Kidney (tissue), 14 donors: ENCODE data around the gene CPNE8. TPM values are rescaled to one million over a fixed set of nuclear protein-coding genes. Genes with fewer than 3 reads are reported as not detected.

ENCODE experiments used
- DNase-seq, 5 donors: peaks; one replicate each; pipeline ENCODE4 v3.0.0-alpha.2; 2013 to 2020
- FAIRE-seq: peaks from 2 replicates; lab custom pipeline; 2012; peaks lifted over from hg19 to GRCh38; lab: Jason Lieb, UNC
- H3K27ac ChIP-seq, 2 donors: one replicate each; pipeline ENCODE4 v1.7.0; 2013; ENCODE audit warnings: low read depth in 2 of 2, low read length in 2 of 2, inconsistent platforms in 1 of 2
- H3K27me3 ChIP-seq: one replicate; pipeline ENCODE4 v1.7.1; 2013; ENCODE audit warnings: low read length, inconsistent platforms; ENCODE audit not compliant: control insufficient read depth, insufficient read depth
- H3K36me3 ChIP-seq, 3 donors: one replicate each; pipeline versions ENCODE4 v1.7.0 to v1.7.1; 2013; ENCODE audit warnings: low read length in 3 of 3, control low read depth in 1 of 3, inconsistent platforms in 1 of 3; ENCODE audit not compliant: insufficient read depth in 3 of 3, control insufficient read depth in 2 of 3
- H3K4me1 ChIP-seq, 3 donors: one replicate each; pipeline versions ENCODE4 v1.7.0 to v1.7.1; 2013; ENCODE audit warnings: low read length in 3 of 3, inconsistent platforms in 1 of 3, low read depth in 1 of 3; ENCODE audit not compliant: control insufficient read depth in 2 of 3, insufficient read depth in 2 of 3
- H3K4me3 ChIP-seq, 3 donors: one replicate each; pipeline versions ENCODE4 v1.7.0 to v1.8.1; 2013; ENCODE audit warnings: low read length in 3 of 3, control low read depth in 1 of 3, inconsistent platforms in 1 of 3
- H3K9ac ChIP-seq, 3 donors: one replicate each; pipeline versions ENCODE4 v1.7.0 to v1.7.1; 2013; ENCODE audit warnings: low read length in 3 of 3, control low read depth in 1 of 3, inconsistent platforms in 1 of 3
- H3K9me3 ChIP-seq, 3 donors: one replicate each; pipeline versions ENCODE4 v1.7.0 to v1.7.1; 2013; ENCODE audit warnings: low read length in 3 of 3, control low read depth in 1 of 3, inconsistent platforms in 1 of 3; ENCODE audit not compliant: control insufficient read depth in 2 of 3, insufficient read depth in 1 of 3
- intact Hi-C: fragments of 100-400 bp; cut with DNase I; formaldehyde crosslinking; loops from one replicate; pipeline ENCODE4 v1.11.1; 2022
- polyA plus RNA-seq: library from polyadenylated mRNA; stranded (reverse); fragments of 350-450 nt; fragmentation: Illumina TruSeq; extraction: RNeasy Lipid Tissue Mini Kit (QIAGEN cat#74804); gene quantifications from one replicate; pipeline ENCODE4 v1.2.3, GENCODE V29; 2014; ENCODE audit warnings: low read depth, low replicate concordance; ENCODE audit not compliant: insufficient read depth
- total RNA-seq: library from RNA; stranded (reverse); fragmentation: NEBNext Ultra II Directional; extraction: Animal tissue kit (Norgen Biotek cat#: 25700); gene quantifications from one replicate; pipeline ENCODE4 v1.2.1, GENCODE V29; 2021
- TF ChIP-seq, protein P1 (sequence below): IDR thresholded peaks from 3 replicates; pipeline ENCODE4 v1.5.1; 2012; ENCODE audit warnings: mild to moderate bottlenecking, moderate library complexity, borderline replicate concordance; ENCODE audit not compliant: insufficient read depth; ENCODE audit errors: extremely low read depth
- donor health status: control.
- donor health status: control.
- donor health status: control.
- donor health status: control.
- donor health status: control.
- donor health status: DM: yes; HTN: yes; CAD: no.
- donor health status: Normal renal cell carcinoma (clear cell type).

CPNE8 gene
- total and polyA plus RNA-seq, 2 donors from 2014 or later: 8.8 to 28.5 TPM

DNA sequence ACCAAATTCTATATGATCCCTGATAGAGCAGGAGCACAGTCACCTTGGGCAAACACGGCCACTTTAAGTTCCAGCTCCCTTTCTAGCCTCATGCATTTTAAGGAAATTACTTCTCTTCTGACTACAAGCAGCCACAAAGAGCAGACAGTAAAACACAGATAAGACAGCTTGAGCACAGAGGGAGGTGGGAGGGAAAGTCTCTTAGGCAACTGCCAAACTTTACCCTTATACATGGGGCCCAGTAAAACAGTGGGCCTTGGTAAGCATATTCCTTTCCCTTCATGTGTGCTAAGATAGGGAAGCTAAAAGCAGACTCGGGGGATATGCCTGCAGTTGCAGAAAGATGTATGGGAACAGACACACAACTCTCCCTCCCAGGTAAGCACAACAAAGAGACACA, 235.9 kb downstream of the CPNE8 start:
- DNase-seq (peak in 2 of 5 donors; percentile 25 to 47), FAIRE-seq (no peak)
- intact Hi-C loops: no loop called here
- TF ChIP-seq, protein P1, sequence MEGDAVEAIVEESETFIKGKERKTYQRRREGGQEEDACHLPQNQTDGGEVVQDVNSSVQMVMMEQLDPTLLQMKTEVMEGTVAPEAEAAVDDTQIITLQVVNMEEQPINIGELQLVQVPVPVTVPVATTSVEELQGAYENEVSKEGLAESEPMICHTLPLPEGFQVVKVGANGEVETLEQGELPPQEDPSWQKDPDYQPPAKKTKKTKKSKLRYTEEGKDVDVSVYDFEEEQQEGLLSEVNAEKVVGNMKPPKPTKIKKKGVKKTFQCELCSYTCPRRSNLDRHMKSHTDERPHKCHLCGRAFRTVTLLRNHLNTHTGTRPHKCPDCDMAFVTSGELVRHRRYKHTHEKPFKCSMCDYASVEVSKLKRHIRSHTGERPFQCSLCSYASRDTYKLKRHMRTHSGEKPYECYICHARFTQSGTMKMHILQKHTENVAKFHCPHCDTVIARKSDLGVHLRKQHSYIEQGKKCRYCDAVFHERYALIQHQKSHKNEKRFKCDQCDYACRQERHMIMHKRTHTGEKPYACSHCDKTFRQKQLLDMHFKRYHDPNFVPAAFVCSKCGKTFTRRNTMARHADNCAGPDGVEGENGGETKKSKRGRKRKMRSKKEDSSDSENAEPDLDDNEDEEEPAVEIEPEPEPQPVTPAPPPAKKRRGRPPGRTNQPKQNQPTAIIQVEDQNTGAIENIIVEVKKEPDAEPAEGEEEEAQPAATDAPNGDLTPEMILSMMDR: no peak
- Histone ChIP-seq H3K4me1 (no peaks in the 10 kb centered on the region), H3K27me3 (no peaks in the 10 kb centered on the region), H3K4me3 (no peak overlapping the region), H3K9me3 (no peaks in the 10 kb centered on the region), H3K9ac (no peak overlapping the region), H3K27ac (no peak overlapping the region), H3K36me3 (no peaks in the 10 kb centered on the region)

DNA sequence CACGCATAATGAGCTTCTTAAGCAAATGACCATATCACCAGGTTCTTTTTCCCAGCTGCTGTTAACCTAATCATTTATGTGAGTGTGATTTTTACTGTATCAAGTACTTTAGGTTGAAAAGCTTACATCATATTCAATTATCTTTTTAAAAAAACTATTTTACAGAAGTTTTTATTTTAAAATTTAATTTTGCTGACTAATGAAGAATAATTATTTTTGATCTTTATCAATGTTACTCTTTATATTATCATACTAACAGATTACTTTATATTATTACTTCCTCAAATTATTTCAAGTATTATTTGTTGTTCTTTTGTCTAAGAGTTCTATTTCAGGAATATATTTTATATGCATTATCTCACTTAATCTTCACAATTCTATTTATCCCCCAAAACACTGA, 236.3 kb downstream of the CPNE8 start:
- no peak overlapping the region for H3K27ac ChIP-seq
- no peaks in the 10 kb centered on the region for H3K36me3 ChIP-seq
- FAIRE-seq (peak; percentile 92), DNase-seq (no peak)
- H3K9ac ChIP-seq: no peak overlapping the region
- H3K4me3 ChIP-seq: no peak overlapping the region
- TF ChIP-seq, protein P1: no peak
- no peaks in the 10 kb centered on the region for H3K9me3 ChIP-seq
- H3K4me1 ChIP-seq: no peaks in the 10 kb centered on the region
- intact Hi-C loops: no loop called here
- no peaks in the 10 kb centered on the region for H3K27me3 ChIP-seq

DNA sequence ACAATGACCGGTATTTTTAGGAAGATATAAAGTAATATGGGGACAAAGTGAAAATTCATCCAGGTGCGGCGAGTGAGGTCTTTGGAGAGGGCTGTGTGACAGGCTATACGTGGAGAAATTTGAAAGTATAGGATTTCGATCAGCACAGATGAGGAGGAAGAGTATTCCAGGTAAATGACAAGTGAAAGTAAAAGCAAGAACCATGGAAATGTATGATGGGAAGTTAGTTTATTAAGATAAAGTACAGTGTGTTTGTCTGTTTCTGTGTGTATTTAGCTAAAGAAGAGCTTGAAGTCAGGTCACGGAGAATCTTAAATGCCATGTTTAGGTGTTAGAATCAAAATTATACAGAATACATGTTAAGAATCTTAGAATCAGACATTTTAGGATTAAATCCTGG, 239.0 kb downstream of the CPNE8 start:
- intact Hi-C loops: no loop called here
- H3K4me3 ChIP-seq: no peak overlapping the region
- no peak overlapping the region for H3K9ac ChIP-seq
- FAIRE-seq (no peak), DNase-seq (no peak)
- peaks cover 0 to 8% (median 0%) of the 10 kb centered on the region in 3 donors for H3K9me3 ChIP-seq
- H3K4me1 ChIP-seq: no peaks in the 10 kb centered on the region
- H3K27me3 ChIP-seq: no peaks in the 10 kb centered on the region
- H3K27ac ChIP-seq: no peak overlapping the region
- TF ChIP-seq, protein P1: no peak
- H3K36me3 ChIP-seq: no peaks in the 10 kb centered on the region
